Progenitor cell of endocrine pancreas (in vitro differentiated cells): Measurements from ENCODE around the gene CIB2. TPM values are rescaled to one million over a fixed set of nuclear protein-coding genes. Genes with fewer than 3 reads are reported as not detected.

Source experiments
- DNase-seq: peaks from one replicate; pipeline ENCODE4 v3.0.0; 2021; ENCODE audit warnings: low spot score; ENCODE audit not compliant: unreplicated experiment
- H3K27ac Mint-ChIP-seq: 2 replicates; pipeline ENCODE4 v1.8.0; 2021; ENCODE audit warnings: mild to moderate bottlenecking, moderate library complexity, mixed read lengths
- H3K27me3 Mint-ChIP-seq: 2 replicates; pipeline ENCODE4 v1.8.0; 2021; ENCODE audit warnings: mixed read lengths
- H3K36me3 Mint-ChIP-seq: 2 replicates; pipeline ENCODE4 v1.8.0; 2022; ENCODE audit warnings: mixed read lengths; ENCODE audit not compliant: insufficient read depth
- H3K4me1 Mint-ChIP-seq: 2 replicates; pipeline ENCODE4 v1.8.0; 2021; ENCODE audit warnings: low read depth, mixed read lengths
- H3K4me3 Mint-ChIP-seq: 2 replicates; pipeline ENCODE4 v1.8.0; 2021; ENCODE audit warnings: low read depth, mild to moderate bottlenecking, moderate library complexity, mixed read lengths
- H3K9me3 Mint-ChIP-seq: 2 replicates; pipeline ENCODE4 v1.8.0; 2021; ENCODE audit warnings: low read depth, mixed read lengths
- CTCF ChIP-seq: fragments of 200-600 bp; sonication (generic); IDR thresholded peaks from one replicate; pipeline ENCODE4 v1.5.0; 2021; ENCODE audit warnings: antibody characterized with exemption, mild to moderate bottlenecking; ENCODE audit not compliant: unreplicated experiment
- total RNA-seq: library from RNA; stranded (reverse); gene quantifications from 2 replicates; pipeline ENCODE4 v1.2.1, GENCODE V29; 2021

CIB2 gene
- total RNA-seq, 1 donor from 2014 or later, result 44.9 TPM

DNA sequence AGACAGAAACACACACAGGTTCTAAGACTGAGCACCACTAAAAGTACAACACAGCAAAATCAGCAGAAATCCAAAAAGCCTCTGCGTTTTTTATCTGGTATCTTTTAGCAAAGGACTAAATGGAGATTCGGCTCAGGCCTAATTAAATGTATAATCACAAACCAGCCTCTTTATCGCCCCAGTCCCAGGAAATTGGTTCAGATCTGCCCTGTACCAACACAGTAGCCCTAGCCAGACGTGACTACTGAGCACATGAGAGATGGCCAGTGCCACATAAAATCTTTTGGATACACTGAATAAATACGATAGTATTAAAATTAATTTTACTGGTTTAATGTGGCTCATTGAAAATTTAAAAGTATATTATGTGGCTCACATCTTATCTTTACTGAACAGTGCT lies 73.4 kb downstream of the CIB2 start:
- peaks cover 13% of the 10 kb centered on the region for H3K4me1 Mint-ChIP-seq
- peaks cover 12% of the 10 kb centered on the region for H3K27me3 Mint-ChIP-seq
- H3K4me3 Mint-ChIP-seq, result no peak overlapping the region
- H3K9me3 Mint-ChIP-seq, result no peaks in the 10 kb centered on the region
- H3K27ac Mint-ChIP-seq, result no peak overlapping the region
- no peak for DNase-seq
- no peaks in the 10 kb centered on the region for H3K36me3 Mint-ChIP-seq
- no peak for TF ChIP-seq CTCF

DNA sequence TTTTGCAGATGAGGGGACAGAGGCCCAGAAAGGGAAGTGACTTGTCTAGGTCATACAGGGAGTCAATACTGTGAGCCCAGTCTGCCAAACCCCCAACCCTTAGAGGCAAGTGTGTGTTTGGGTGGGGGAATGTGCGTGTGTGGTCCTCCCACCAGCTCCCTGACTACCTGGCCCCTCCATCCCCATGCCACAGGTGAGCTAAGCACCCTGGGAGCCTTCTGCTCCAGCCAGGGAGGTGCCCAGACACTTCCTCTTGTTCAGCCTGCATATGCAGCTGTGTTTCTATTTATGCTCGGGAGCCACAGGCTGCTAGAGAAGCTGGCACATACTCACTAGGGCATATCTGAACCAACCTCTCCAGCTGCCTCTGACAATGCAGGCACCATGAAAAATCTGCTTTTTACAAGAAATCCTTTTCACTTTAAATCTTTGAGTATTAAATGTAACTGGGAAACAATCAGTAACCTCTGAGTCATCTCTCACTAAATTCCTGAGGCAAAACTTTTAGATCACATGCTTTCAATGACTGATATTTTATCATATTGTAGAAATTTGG lies 74.5 kb downstream of the CIB2 start:
- Mint-ChIP-seq H3K27me3 (peaks cover 8% of the 10 kb centered on the region), H3K4me1 (peaks cover 11% of the 10 kb centered on the region), H3K9me3 (no peaks in the 10 kb centered on the region), H3K36me3 (no peaks in the 10 kb centered on the region), H3K27ac (no peak overlapping the region), H3K4me3 (no peak overlapping the region)
- no peak for TF ChIP-seq CTCF
- no peak for DNase-seq

GRCh38 chr15:78055919-78056713 lies 75.1 kb downstream of the CIB2 start:
- H3K4me3 Mint-ChIP-seq, result no peak overlapping the region
- H3K27ac Mint-ChIP-seq, result no peak overlapping the region
- no peak for TF ChIP-seq CTCF
- DNase-seq, result no peak
- peaks cover 7% of the 10 kb centered on the region for H3K27me3 Mint-ChIP-seq
- no peaks in the 10 kb centered on the region for H3K36me3 Mint-ChIP-seq
- peaks cover 10% of the 10 kb centered on the region for H3K4me1 Mint-ChIP-seq
- H3K9me3 Mint-ChIP-seq, result no peaks in the 10 kb centered on the region

GRCh38 chr15:78054966-78055365 lies 76.3 kb downstream of the CIB2 start:
- no peak for DNase-seq
- Mint-ChIP-seq H3K9me3 (no peaks in the 10 kb centered on the region), H3K27me3 (peaks cover 7% of the 10 kb centered on the region), H3K4me3 (no peak overlapping the region), H3K36me3 (no peaks in the 10 kb centered on the region), H3K4me1 (peaks cover 10% of the 10 kb centered on the region), H3K27ac (no peak overlapping the region)
- TF ChIP-seq CTCF, result no peak

Other genes starting within 250 kb of the CIB2 start
- 10.8 and 15.4 TPM in 2 replicates for gene TBC1D2B, start 53.7 kb downstream of the CIB2 start, total RNA-seq
- not detected in 2 replicates for gene SH2D7, start 38.9 kb downstream of the CIB2 start, total RNA-seq
- gene IDH3A, start 17.9 kb upstream of the CIB2 start, total RNA-seq, result 34.9 and 35.4 TPM in 2 replicates
- 0.18 TPM in 1 of 2 replicates, not detected in the other for gene ACSBG1, start 103.1 kb upstream of the CIB2 start, total RNA-seq
- gene DNAJA4, start 133.1 kb upstream of the CIB2 start, total RNA-seq, result 4.6 and 4.8 TPM in 2 replicates
- gene SKIC8, start 168.2 kb upstream of the CIB2 start, total RNA-seq, result 46.1 and 51.4 TPM in 2 replicates
- 1.1 and 2.8 TPM in 2 replicates for gene CRABP1, start 208.9 kb upstream of the CIB2 start, total RNA-seq